Nucleus accumbens (tissue), 56 donors: ENCODE data around the gene ITPRIPL2.

Experiments used
- DNase-seq, 56 donors: peaks; one replicate each; lab custom pipeline; 2025; lab: John Stamatoyannopoulos, UW

ITPRIPL2 gene

DNA sequence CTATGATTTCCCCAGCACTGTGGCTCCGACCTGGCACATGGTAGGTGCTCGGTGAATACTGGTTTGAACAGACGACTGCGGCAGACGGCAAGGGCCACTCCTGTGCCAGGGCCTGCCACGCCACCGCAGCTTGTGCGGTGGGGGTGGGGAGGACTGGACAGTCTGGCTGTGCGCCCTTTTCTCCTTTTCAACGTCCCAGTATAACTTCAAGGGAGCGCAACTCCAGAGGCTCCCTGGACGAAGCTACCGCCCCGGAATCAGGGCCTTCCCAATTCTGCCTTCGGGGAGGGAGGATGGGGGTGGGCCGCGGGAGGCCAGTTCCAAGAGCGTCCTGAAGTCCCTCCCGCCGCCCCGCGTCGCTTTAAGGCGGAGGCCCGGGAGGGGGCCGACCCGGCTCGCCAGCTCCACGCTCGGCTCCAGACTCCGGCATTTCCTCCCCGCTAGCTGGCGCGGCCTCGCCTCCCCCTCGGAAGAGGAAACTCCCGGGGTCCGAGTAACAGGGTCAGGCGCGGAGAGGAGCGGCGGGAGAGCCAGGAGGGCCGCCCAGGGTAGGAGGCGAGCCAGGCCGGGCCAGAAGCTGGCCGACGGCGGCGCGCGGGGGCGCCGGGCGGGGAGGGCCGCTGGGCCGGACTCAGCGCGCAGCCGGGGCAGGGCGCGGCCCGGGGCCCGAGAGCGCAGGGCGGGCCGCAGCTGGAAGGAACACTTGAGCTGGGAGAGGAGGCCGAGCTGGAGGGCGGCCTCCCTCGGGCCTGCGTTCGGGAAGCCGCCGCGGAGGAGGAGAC lies at the start of gene ITPRIPL2:
Gene ITPRIPL2, plus strand, starts transcription at position 388 of the 782 bp plus-strand sequence. CDS start 498 bp downstream, outside the sequence.
- DNase-seq = peak in 35 of 56 donors; percentile 11 to 74 (median 30)

DNA sequence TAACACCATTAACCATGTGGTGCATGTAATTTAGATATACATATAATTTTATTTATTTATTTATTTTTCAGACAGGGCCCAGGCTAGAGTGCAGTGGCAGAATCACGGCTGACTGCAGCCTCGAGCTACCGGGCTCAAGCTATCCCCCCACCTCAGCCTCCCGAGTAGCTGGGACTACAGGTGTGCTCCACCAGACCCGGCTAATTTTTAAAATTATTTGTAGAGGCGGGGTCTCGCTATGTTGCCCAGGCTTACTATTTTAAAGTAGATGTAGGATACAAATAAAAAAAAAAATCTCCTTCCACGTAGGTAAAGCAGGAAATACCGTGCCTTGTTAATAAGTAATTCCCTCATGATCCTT lies 46.8 kb upstream of the ITPRIPL2 start:
- DNase-seq = peak in 4 of 56 donors; percentile 5 to 22 (median 16)

DNA sequence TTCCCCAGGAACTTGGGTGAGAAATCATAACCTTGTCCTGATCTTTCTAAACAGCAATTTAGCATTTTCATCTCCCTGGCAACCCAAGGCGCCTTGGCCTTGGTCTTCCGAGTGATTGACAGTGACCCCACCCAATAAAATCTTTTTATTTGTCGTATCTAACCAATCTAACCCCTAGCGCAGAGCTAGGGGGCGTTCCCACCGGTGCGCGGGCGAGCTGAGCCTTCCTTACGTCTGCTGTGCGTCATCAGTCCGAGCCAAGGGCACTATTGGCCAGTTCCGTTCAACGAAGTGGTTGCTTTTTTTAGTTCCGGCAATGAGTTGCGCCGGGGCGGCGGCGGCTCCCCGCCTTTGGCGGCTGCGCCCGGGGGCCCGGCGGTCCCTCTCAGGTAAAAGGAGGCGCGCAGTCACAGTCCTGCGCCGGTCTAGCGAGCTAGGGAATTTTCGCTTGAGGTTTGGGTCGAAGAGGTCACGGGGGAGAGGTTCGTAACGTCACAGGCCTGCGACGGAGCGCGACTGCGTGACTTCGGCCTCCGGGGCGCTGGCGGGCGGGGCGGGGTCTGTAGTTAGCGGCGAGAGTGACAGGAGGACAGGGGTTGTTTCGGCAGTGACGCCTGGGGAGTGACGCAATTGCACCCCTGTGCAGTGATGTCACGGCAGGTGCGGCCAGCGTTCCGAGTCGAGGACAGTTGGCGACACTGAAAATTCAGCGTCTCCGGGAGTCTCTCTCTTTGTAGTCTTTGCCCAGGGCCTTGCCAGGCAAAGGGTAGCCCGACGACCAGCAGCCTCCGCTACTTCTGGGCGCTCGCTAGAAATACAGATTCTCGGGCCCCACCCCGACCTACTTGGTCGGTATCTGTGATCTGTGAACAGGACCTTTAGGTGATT lies 46.2 kb upstream of the ITPRIPL2 start, which contains the start of gene COQ7:
Gene COQ7, plus strand, starts transcription at position 266 of the 888 bp plus-strand sequence. Its CDS starts 51 bp downstream, at position 317.
- DNase-seq = peak; percentile 75 to 99 (median 96)

DNA sequence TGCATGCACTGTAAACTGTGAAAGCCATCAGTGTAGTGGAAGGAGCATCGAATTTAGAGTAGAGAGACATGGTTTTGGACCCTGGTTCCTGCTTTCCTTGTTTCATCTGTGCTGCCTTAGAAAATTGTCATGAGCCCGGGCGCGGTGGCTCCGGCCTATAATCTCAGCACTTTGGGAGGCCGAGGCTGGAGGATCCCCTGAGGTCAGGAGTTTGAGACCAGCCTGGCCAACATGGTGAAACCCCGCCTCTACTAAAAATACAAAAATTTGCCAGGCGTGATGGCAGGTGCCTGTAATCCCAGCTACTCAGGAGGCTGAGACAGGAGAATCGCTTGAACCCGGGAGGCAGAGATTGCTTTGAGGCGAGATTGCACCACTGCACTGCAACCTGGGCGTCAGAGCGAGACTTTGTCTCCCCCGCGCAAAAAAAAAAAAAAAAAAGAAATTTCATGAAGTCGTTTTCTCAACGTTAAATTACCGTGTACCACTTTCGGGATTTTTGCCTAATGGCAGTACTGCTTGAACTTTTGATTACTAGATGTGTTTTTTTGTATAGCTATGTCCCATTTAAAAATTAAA lies 45.4 kb upstream of the ITPRIPL2 start:
- DNase-seq = peak in 3 of 56 donors; percentile 30 to 49 (median 35)

DNA sequence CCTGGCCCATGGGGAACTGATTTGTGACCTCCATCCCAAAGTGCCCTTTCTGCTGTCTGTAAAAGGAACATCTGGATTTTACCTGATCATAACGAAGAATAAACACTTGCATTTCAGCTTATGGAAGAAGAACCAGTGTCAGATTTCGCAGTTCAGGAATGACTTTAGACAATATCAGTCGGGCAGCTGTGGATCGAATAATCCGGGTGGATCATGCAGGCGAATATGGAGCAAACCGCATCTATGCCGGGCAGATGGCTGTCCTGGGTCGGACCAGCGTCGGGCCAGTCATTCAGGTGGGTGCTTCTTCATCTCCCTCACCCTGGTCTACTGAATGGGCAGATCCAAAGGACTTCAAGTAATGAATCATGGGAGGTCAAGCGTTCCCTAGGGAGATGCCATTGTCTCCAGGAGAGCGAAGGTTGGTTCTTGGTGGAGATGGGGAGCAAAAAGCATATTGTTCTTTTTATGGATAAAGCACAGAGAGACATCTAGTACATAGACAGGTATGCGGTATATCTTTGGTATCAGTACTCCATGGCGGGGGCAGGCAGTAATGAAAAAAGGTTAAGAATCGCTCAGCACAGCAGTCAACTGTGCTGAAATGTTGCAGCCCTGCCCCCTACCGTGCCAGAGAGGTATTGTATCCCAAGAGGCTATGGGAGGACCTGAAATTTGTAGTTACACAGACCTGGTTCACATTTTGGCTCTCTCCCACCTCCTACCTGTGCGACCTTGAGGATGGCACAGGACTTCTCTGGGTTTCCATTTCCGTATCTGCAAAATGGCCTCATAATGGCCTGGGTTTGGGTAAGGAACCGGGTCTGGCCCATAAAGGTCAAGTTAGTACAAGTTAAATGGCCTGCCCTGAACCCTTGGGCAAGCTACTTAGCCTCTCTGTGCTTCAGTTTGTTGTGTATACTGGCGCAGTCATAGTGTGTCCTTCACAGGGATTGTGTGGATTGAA lies 41.7 kb upstream of the ITPRIPL2 start:
- DNase-seq = peak in 41 of 56 donors; percentile 1 to 71 (median 18)

DNA sequence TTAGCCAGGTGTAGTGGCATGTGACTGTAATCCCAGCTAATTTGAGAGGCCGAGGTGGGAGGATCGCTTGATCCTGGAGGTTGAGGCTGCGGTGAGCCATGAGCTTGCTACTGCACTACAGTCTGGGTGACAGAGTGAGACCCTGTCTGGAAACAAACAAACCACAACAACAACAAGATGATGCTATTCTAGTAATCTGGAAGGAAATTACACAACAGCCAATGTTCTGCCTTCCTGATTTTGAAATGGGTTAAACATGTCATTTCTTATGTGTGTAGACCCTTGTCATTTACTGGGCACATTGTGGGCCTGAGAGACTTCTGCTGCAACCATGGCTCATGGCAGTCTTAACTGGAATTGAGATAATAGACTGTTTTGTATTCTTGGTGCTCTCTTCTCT lies 40.4 kb upstream of the ITPRIPL2 start:
- DNase-seq = no peak

DNA sequence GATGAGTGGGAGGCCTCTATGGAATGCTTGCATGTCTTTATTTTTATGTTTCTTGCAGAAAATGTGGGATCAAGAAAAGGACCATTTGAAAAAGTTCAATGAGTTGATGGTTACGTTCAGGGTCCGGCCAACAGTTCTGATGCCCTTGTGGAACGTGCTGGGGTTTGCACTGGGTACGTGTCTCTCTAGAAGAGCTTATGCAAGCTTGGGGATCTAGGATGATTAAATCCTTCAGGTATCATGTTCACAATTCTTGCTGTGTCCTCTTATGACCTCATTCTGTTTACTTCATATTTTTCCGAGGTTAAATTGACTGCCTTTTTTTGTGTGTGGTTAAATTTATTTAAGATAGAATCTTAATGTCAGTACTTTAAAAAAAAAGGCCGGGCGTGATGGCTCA lies 39.9 kb upstream of the ITPRIPL2 start:
- DNase-seq = no peak

DNA sequence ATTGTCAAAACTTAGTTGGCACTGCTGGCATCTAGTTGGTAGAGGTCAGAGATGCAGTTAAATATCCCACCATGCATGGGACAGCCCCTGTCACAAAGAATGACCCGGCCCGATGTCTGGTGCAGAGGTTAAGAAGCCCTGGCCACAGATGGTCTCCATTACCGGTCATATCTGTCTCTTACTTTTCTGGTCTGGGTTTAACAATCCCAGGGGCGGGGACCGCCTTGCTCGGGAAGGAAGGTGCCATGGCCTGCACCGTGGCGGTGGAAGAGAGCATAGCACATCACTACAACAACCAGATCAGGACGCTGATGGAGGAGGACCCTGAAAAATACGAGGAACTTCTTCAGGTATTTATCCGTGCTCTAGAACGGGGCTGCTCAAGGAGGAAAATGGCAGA lies 38.3 kb upstream of the ITPRIPL2 start:
- no peak for DNase-seq

DNA sequence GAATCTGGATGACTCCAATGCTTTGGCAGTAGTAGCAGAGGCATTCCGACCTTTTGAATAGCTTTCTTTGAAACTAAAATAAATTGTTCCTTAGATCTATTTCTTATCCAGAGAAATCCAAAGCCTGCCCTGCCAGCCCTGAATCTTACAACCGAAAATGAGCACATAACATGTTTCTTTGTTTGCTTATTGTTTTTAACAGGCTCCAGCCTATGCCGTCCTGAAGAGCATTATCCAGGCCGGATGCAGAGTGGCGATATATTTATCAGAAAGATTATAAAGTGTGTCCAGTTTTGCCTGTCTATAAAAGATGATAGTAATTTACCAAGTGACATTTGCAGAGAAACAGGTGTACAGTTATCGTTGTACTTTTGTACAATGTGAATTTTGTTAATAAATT lies 35.9 kb upstream of the ITPRIPL2 start:
- DNase-seq = no peak

DNA sequence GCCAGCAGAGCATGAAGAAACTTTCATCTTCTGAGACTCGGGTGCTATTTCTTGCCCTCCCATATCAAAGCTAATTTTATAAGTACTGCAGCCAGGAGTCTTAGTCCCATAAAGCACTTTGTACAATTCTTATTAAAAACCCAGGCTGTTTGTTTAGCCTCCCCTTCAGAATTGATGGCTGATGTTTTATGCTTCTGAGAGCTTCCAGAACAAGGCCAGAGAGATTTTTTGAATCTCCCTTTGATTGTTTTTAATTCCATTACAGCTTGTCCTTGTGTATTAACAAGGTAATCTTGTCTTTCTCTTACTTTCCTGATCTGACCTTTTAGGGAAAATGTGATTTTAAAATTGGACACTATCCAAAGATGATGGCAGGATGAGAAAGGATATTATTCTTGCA lies 30.1 kb upstream of the ITPRIPL2 start:
- no peak for DNase-seq

DNA sequence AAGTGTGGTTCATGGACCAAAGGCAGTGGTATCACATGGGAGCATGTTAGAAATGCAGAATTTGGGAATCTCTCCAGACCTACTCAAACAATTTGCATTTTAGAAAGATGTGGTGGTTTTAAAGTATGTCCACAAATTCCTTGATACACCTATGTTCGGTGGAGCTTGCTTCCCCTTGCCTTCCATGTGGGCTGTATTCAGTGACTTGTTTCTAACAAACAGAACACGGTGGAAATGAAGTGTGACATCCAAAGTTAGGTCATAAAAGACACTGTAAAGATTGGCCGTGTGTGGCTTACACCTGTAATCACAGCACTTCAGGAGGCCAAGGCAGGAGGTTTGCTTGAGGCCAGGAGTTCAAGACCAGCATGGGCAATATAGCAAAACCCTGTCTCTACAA lies 29.6 kb upstream of the ITPRIPL2 start:
- no peak for DNase-seq

DNA sequence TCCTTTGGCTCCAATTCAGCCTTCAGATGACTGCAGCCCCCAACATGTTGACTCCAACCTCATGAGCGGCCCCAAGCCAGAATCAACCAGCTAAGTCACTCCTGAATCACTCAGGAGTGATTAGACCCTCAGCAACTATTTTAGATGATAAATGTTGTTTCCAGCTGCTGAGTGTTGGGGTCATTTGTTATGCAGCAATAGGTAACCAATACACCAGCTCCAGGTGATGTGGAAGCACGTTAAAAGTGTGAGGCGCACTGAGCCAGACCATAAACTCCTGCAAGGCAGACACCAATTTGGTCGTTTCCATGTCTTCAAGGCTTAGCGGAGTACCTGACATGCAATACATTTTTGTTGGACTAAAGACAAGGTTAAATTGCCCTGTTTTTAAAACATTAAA lies 28.9 kb upstream of the ITPRIPL2 start:
- DNase-seq = no peak

DNA sequence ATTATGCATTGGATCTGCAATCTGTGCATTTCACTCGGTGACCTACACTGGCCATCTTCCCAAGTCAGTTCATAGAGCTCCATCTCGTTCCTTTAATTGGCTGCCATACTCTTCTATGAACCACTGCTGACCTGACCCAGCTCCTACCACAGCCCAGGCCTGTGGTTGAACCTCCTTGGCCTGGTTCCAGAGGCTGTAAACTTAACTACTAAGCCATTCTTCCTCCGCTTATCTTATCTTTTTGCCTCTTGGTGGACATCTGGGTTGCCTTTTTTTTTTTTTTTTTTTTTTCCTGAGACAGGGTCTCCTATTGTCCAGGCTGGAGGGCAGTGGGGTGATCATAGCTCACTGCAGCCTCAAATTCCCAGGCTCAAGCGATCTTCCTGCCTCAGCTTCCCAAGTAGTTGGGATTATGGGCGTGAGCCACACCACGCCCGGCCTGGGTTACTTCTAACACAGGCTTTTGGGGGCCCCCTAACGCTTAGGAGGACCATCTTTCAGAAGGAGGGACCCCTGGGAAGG lies 28.0 kb upstream of the ITPRIPL2 start:
- no peak for DNase-seq

DNA sequence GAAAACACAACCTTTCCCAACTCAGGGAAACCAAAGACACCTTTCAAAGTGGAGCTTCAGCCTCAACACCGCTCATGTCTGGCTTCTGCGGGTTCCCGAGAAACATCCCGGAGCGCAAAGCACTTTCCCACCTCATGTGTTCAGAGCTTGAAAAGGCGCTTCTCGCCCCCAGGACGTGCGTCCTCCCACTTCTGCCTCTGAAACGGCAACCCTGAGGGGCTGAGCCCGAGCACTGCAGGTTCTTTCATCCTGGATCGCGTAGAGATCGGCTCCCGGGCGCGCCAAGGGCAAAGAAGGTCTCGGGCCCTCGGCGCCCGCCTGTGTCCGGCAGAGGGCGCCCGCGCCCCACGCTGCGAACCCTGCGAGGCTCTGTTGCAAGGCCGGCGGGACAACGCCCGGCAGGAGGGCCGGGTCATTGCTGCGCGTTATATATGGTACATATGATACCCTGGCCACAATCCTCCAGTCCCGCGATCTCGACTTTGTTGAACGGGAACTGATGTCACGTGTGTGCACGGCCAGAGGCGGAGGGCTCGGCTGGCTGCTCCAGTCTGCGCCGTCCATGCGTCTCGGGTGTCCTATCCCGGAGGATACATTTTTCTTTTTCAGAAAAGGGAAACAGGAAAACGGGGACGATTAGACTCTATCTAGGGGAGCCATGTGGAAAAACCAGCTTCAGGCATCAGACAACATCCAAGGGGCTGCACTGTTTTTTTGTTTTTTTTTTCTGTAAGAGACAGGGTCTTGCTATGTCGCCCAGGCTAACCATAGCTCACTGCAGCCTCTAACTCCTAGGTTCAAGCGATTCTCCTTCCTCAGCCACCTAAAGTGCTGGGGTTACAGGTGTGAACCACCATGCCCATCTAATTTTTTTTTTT lies 27.2 kb upstream of the ITPRIPL2 start:
- DNase-seq = peak in 54 of 56 donors; percentile 7 to 87 (median 66)

DNA sequence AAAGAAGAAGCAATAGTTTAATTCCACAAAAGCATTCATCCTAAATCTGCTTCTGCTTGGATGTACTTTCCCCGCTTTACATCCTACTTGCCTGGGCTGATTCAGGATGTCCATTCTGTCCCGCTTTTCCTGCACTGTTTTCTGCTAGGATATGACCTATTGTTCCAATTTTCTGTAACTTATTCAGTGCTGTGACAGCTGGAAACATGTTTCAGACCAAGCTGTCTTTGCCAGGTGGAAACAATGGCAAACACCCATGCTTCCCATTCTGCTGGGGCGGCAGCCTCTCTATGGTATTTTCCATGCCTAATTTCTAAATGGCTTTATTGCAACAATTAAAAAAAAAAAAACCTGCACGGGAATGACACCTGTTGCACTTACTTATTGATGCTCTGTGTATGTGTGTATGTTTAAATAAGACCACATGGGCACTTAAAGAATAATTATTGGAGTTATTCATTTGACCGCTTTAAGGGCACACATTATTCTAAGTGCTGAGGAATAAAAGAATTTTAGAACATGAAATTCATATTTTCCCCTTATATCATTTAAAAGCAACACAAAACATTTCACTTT lies 25.3 kb upstream of the ITPRIPL2 start:
- DNase-seq = no peak

DNA sequence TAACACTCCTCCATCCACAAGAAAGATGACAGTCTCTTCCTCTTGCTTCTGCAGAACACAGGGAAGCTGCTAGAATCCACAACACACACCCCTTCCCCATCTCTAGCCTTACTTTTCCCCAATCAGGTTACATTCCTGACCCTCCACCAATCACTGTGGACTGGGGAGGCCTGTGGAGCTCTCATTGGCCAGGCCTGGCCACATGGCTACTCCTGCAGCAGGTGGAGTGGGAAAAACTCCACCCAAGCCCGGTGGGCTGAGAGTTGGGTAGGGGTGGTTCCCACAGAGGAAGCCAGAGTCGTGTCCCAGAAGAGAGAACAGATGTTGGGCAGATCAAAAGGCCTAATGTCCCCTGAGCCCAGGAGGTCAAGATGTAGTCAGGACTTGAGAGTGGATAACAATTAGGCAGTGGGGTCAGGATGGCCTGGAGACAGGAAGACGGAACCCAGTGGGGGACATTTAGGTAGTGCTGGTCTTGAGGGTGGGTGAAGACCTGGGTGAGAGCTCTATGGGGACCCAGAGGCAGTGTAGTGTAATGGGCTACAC lies 24.3 kb upstream of the ITPRIPL2 start:
- no peak for DNase-seq

DNA sequence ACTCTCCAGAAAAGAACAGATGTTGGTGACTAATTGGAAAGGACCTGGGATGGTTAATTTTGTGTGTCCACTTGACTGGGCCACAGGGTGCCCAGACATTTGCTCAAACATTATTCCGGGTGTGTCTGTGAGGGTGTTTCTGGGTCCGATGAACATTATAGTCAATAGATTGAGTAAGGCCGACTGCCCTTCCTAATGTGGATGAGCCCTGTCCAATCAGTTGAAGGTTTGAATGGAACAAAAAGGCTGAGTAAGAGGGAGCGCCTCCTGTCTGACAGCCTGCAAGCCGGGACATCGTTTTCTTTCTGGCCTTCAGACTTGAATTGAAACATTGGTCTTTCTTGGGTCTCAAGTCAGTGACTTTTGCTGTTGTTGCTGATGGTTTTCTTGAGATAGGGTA lies 22.8 kb upstream of the ITPRIPL2 start:
- no peak for DNase-seq
